DMS53 (cell line): ENCODE data around the gene NGEF.

Source experiments
- DNase-seq: peaks from one replicate; lab custom pipeline; 2025; lab: John Stamatoyannopoulos, UW

The NGEF gene

GRCh38 chr2:233042549-233042948 is 29.5 kb upstream of the NGEF start:
- no peak for DNase-seq

- no peak for DNase-seq
Observed at GRCh38 chr2:233041722-233042323, 28.8 kb upstream of the NGEF start.

GRCh38 chr2:233040571-233040970 is 27.5 kb upstream of the NGEF start:
- no peak for DNase-seq

GRCh38 chr2:233039846-233040530 is 26.9 kb upstream of the NGEF start:
- no peak for DNase-seq

- DNase-seq, result no peak
Observed at GRCh38 chr2:233039212-233039845, 26.3 kb upstream of the NGEF start.

GRCh38 chr2:233037078-233037477 is 24.0 kb upstream of the NGEF start:
- no peak for DNase-seq

GRCh38 chr2:233036162-233036838 is 23.2 kb upstream of the NGEF start:
- DNase-seq, result no peak

GRCh38 chr2:233035426-233036161 is 22.5 kb upstream of the NGEF start:
- DNase-seq, result no peak

GRCh38 chr2:233034091-233034882 is 21.2 kb upstream of the NGEF start:
- no peak for DNase-seq

- no peak for DNase-seq
Observed at GRCh38 chr2:233033672-233034071, 20.6 kb upstream of the NGEF start.

GRCh38 chr2:233032551-233033320 is 19.7 kb upstream of the NGEF start, which contains the start of gene NEU2:
NEU2 (plus strand) TSS chr2:233032672; CDS start chr2:233032672, 0 bp downstream.
- DNase-seq, result no peak

- no peak for DNase-seq
Observed at GRCh38 chr2:233031556-233032500, 18.8 kb upstream of the NGEF start.

- no peak for DNase-seq
Observed at GRCh38 chr2:233029321-233029720, 16.3 kb upstream of the NGEF start.

GRCh38 chr2:233026198-233026813 is 13.2 kb upstream of the NGEF start:
- DNase-seq, result no peak

GRCh38 chr2:233025706-233026105 is 12.7 kb upstream of the NGEF start:
- no peak for DNase-seq

- DNase-seq, result no peak
Observed at GRCh38 chr2:233023761-233024410, 10.8 kb upstream of the NGEF start.

GRCh38 chr2:233023007-233023760 is 10.1 kb upstream of the NGEF start:
- DNase-seq, result no peak

- DNase-seq, result no peak
Observed at GRCh38 chr2:233022561-233022960, 9.5 kb upstream of the NGEF start.
